Heart right ventricle (tissue), 16 donors: ENCODE measurements around the gene SLC26A9. TPM values are rescaled to one million over a fixed set of nuclear protein-coding genes. Genes with fewer than 3 reads are reported as not detected.
A peak's percentile ranks its signal among the peaks of the same experiment; 100 is the strongest.

Source experiments
- ATAC-seq, 8 donors: fragments of 200-7000 bp; cut with Tn5 transposase; one replicate each; pipeline ENCODE4 v1.9.1; 2020; ENCODE audit warnings: mild to moderate bottlenecking in 8 of 8, moderate library complexity in 8 of 8, moderate number of reproducible peaks in 1 of 8
- DNase-seq, 2 donors: peaks; one replicate each; pipeline ENCODE4 v3.0.0-alpha.2; 2020
- H3K27ac ChIP-seq, 10 donors: fragments of 200-600 bp; sonication (generic) in 2 of 10; one replicate each; pipeline versions ENCODE4 v1.5.0 to v1.8.0; 2020 to 2022; ENCODE audit warnings: mild to moderate bottlenecking in 3 of 10
- H3K27me3 ChIP-seq, 7 donors: fragments of 200-600 bp; one replicate each; pipeline ENCODE4 v1.8.0; 2021 to 2022; ENCODE audit warnings: mild to moderate bottlenecking in 2 of 7
- H3K36me3 ChIP-seq, 9 donors: fragments of 200-600 bp; sonication (generic) in 1 of 9; one replicate each; pipeline versions ENCODE4 v1.5.0 to v1.8.0; 2020 to 2022; ENCODE audit warnings: mild to moderate bottlenecking in 2 of 9
- H3K4me1 ChIP-seq, 9 donors: fragments of 200-600 bp; sonication (generic) in 1 of 9; one replicate each; pipeline versions ENCODE4 v1.5.0 to v1.8.0; 2020 to 2022; ENCODE audit warnings: mild to moderate bottlenecking in 4 of 9
- H3K4me3 ChIP-seq, 10 donors: fragments of 200-600 bp; sonication (generic) in 2 of 10; one replicate each; pipeline versions ENCODE4 v1.5.0 to v1.8.0; 2020 to 2022; ENCODE audit warnings: mild to moderate bottlenecking in 7 of 10, moderate library complexity in 2 of 10
- H3K9me3 ChIP-seq, 11 donors: fragments of 200-600 bp in 10 of 11; sonication (generic) in 2 of 11; one replicate each; pipeline versions ENCODE4 v1.5.0 to v1.8.0; 2013 to 2022; ENCODE audit warnings: mild to moderate bottlenecking in 2 of 11, control low read depth in 1 of 11, moderate library complexity in 1 of 11
- WGBS, 2 donors: extraction: QIAGEN DNeasy Blood & Tissue Kit; methylation state at CpG; one replicate each; pipeline ENCODE4 v1.1.7; 2013; ENCODE audit warnings: inconsistent platforms in 1 of 2; 5-methylcytosine and 5-hydroxymethylcytosine counted together
- intact Hi-C, 10 donors: fragments of 100-400 bp; cut with DNase I; formaldehyde crosslinking; loops; one replicate each; pipeline versions ENCODE4 v1.11.1 to v1.14.2; 2022
- polyA plus RNA-seq, 2 donors: library from polyadenylated mRNA; stranded (reverse); fragments of 200-250 nt; gene quantifications; one replicate each; pipeline ENCODE4 v1.2.3, GENCODE V29; 2013
- total RNA-seq, 10 donors: library from RNA; stranded (reverse); fragmentation: NEBNext Ultra II Directional in 3 of 10; extraction: Animal tissue kit (Norgen Biotek cat#: 25700) in 3 of 10; gene quantifications; one replicate each; pipeline versions ENCODE4 v1.2.1 to v1.2.4, GENCODE V29; 2021 to 2023
- TF ChIP-seq, protein P1 (sequence below), 9 donors: fragments of 200-600 bp; sonication (generic) in 2 of 9; IDR thresholded peaks; one replicate each; pipeline versions ENCODE4 v1.5.0 to v1.8.0; 2021 to 2022; ENCODE audit warnings: antibody characterized with exemption in 9 of 9, mild to moderate bottlenecking in 5 of 9, moderate library complexity in 1 of 9
- donor health status: Arrhythmogenic right ventricular cardiomyopathy.
- donor health status: ischemic (EF 13 %, LVEDD 7.1; RV severe dilation, severe dysfunction).
- donor health status: healthy with polysubstance abuse.
- donor health status: DM: no; HTN: yes; CAD: no.
- donor health status: DM: no; HTN: no; CAD: no.
- donor health status: ischemic (EF 25% LVEDD 6.9; RV normal size, moderate dysfunction).
- donor health status: ischemic (EF 25% LVEDD 5.7; RV mildly dilated, moderate dysfunction).
- donor health status: healthy.
- donor health status: DM: yes; HTN: yes; CAD: no.
- donor health status: Ischemic cardiomyopathy.
- donor health status: ischemic (EF 35%, LVEDD 5.7; RV mildly dilated, moderate dysfunction).
- donor health status: nonischemic (EF 11% LVEDD 7.7; RV severe dilation, severe dysfunction).
- donor health status: DM: yes; HTN: yes; CAD: no.
- donor health status: PGD.
- donor health status: ischemic (EF 29% LVEDD 5.4; RV normal size, mild dysfunction).
- donor health status: nonischemic (EF 23%, LVEDD 6.1; RV moderate dilation, normal function).

Gene SLC26A9
- total and polyA plus RNA-seq, 12 donors: 3.3 to 41.1 (median 12.7) TPM

- WGBS, 2 donors: 27 to 46% methylated on average over 8 of the region's 8 CpGs
- Histone ChIP-seq H3K36me3 (no peaks in the 10 kb centered on the region), H3K9me3 (no peaks in the 10 kb centered on the region), H3K27me3 (no peaks in the 10 kb centered on the region), H3K27ac (peak overlapping the region; percentile 15 to 91 (median 78)), H3K4me3 (no peak overlapping the region), H3K4me1 (peaks cover 5 to 28% (median 23%) of the 10 kb centered on the region in 9 donors)
- ATAC-seq (peak; percentile 80 to 94 (median 89)), DNase-seq (peak; percentile 52 to 81)
- intact Hi-C loops: loop anchor here (1.0 to 10.0 kb wide), 13 partner anchors 56 to 385 kb away; no protein-coding TSS in a partner anchor
- TF ChIP-seq, protein P1, sequence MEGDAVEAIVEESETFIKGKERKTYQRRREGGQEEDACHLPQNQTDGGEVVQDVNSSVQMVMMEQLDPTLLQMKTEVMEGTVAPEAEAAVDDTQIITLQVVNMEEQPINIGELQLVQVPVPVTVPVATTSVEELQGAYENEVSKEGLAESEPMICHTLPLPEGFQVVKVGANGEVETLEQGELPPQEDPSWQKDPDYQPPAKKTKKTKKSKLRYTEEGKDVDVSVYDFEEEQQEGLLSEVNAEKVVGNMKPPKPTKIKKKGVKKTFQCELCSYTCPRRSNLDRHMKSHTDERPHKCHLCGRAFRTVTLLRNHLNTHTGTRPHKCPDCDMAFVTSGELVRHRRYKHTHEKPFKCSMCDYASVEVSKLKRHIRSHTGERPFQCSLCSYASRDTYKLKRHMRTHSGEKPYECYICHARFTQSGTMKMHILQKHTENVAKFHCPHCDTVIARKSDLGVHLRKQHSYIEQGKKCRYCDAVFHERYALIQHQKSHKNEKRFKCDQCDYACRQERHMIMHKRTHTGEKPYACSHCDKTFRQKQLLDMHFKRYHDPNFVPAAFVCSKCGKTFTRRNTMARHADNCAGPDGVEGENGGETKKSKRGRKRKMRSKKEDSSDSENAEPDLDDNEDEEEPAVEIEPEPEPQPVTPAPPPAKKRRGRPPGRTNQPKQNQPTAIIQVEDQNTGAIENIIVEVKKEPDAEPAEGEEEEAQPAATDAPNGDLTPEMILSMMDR (IDR thresholded peaks at IDR 0.05): no peak
These were observed 33.6 kb upstream of the SLC26A9 start for GRCh38 chr1:205976708-205977401.

GRCh38 chr1:205976036-205976435, 32.8 kb upstream of the SLC26A9 start:
- H3K27me3 ChIP-seq: no peaks in the 10 kb centered on the region
- TF ChIP-seq, protein P1 (IDR thresholded peaks at IDR 0.05): no peak
- H3K36me3 ChIP-seq: no peaks in the 10 kb centered on the region
- ATAC-seq (peak in 2 of 8 donors; percentile 1 to 4), DNase-seq (no peak)
- no peaks in the 10 kb centered on the region for H3K9me3 ChIP-seq
- peak overlapping the region; percentile 47 to 91 (median 78) for H3K27ac ChIP-seq
- peaks cover 5 to 35% (median 27%) of the 10 kb centered on the region in 9 donors for H3K4me1 ChIP-seq
- intact Hi-C loops: loop anchor here (2.0 to 10.0 kb wide), 10 partner anchors 55 to 384 kb away; no protein-coding TSS in a partner anchor
- WGBS, 2 donors: 63 to 84% methylated on average over 4 of the region's 4 CpGs
- H3K4me3 ChIP-seq: no peak overlapping the region

DNA sequence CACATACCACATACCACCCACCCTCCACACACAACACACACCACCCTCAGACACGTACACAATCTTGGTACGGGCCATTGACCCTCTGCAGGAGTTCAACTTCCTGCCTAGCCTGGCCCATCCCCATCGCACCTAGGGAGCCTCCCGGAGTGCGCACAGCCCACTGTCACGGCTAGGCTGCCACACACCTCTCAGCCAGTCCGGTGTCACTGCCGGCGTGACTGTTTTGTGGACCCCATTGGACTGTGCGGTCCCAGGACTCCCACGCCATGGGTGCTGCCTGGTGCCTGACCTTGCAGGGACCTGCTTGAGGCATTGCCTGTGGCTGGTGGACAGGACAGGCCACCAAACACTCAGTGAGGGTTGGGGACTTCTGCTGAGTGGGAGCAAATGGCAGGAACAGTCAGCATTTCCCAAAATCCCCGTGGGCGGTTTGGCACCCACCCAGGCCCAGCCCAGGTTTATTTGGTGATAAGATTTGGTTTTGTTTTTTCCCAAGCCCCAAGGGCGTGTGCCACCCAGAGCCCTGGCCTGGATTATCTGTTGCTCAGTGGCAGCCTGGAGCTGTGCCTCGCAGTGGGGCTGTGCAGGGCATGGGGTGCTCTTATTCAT, 32.2 kb upstream of the SLC26A9 start:
- intact Hi-C loops: loop anchor here in 8 of 10 donors (5.0 to 10.0 kb wide), 5 partner anchors 178 to 383 kb away; no protein-coding TSS in a partner anchor
- no peak overlapping the region for H3K4me3 ChIP-seq
- TF ChIP-seq, protein P1 (IDR thresholded peaks at IDR 0.05): no peak
- peaks cover 5 to 40% (median 27%) of the 10 kb centered on the region in 9 donors for H3K4me1 ChIP-seq
- peak in 2 of 8 donors; percentile 13 to 19 for ATAC-seq
- WGBS, 2 donors: 68% methylated on average over 15 of the region's 15 CpGs
- no peaks in the 10 kb centered on the region for H3K9me3 ChIP-seq
- H3K36me3 ChIP-seq: no peaks in the 10 kb centered on the region
- H3K27ac ChIP-seq: peak overlapping the region in 7 of 10 donors; percentile 69 to 91 (median 80)
- no peak for DNase-seq
- no peaks in the 10 kb centered on the region for H3K27me3 ChIP-seq

- Histone ChIP-seq H3K4me3 (no peak overlapping the region), H3K4me1 (peaks cover 5 to 40% (median 27%) of the 10 kb centered on the region in 9 donors), H3K36me3 (no peaks in the 10 kb centered on the region), H3K27me3 (no peaks in the 10 kb centered on the region), H3K9me3 (no peaks in the 10 kb centered on the region), H3K27ac (no peak overlapping the region)
- TF ChIP-seq, protein P1 (IDR thresholded peaks at IDR 0.05): no peak
- intact Hi-C loops: loop anchor here in 8 of 10 donors (5.0 to 10.0 kb wide), 7 partner anchors 47 to 382 kb away; no protein-coding TSS in a partner anchor
- ATAC-seq (no peak), DNase-seq (no peak)
- WGBS, 2 donors: 91 to 92% methylated on average over 3 of the region's 3 CpGs
These were observed 31.5 kb upstream of the SLC26A9 start for GRCh38 chr1:205974712-205975111.
